Body of pancreas (tissue), 4 donors: ENCODE results near the gene COL21A1.
"Not testable (repeated sequence)": the region's sequence is repeated elsewhere in the genome, so short reads cannot be mapped to it uniquely, and the experiment has no call there.

Experiments used
- CTCF ChIP-seq, 7 experiments: fragments of 450-650 bp in 4 of 7; fragments of 200-600 bp in 3 of 7; sonication (generic) in 3 of 7; IDR thresholded peaks; one replicate each; pipeline ENCODE4 v1.5.1; 2016 to 2019; ENCODE audit warnings: antibody characterized with exemption in 7 of 7
- POLR2A ChIP-seq, 3 donors: fragments of 450-650 bp; IDR thresholded peaks; one replicate each; pipeline ENCODE4 v1.6.1; 2016; ENCODE audit warnings: antibody characterized with exemption in 3 of 3, mild to moderate bottlenecking in 2 of 3

- TF ChIP-seq POLR2A, CTCF (IDR thresholded peaks at IDR 0.05): not testable (repeated sequence)
Observed at GRCh38 chr6:56260593-56260992, 13.2 kb upstream of the COL21A1 start.
